Endothelial cell of umbilical vein (primary cell): ENCODE data around the gene ZSCAN25. TPM values are rescaled to one million over a fixed set of nuclear protein-coding genes. Genes with fewer than 3 reads are reported as not detected.

Experiments used
- BruUV-seq: library from RNA; stranded (reverse); fragments of 400-500 nt; replicated peaks from 2 replicates; lab custom pipeline; 2021; lab: Mats Ljungman, UMichigan
- CTCF ChIA-PET: fragments of 300-600, 350-600 bp; sonication (Branson Sonifier 250); formaldehyde crosslinking; loops from one replicate; lab custom pipeline; 2021; ENCODE audit warnings: antibody characterized with exemption, inconsistent platforms; lab: Charles Lee
- POLR2A ChIA-PET: fragments of 300-600, 350-600 bp; sonication (Branson Sonifier 250); formaldehyde crosslinking; loops from one replicate; lab custom pipeline; 2021; ENCODE audit warnings: antibody characterized with exemption, inconsistent platforms; lab: Charles Lee
- DNase-seq: peaks from one replicate; pipeline ENCODE4 v3.0.0-alpha.2; 2011; ENCODE audit warnings: low read depth, low spot score
- FAIRE-seq: peaks from 2 replicates; lab custom pipeline; 2011; peaks lifted over from hg19 to GRCh38; lab: Jason Lieb, UNC
- H2AFZ ChIP-seq: 2 replicates; pipeline ENCODE4 v1.6.0; 2012; ENCODE audit warnings: low read depth, low read length, control low read depth, inconsistent platforms
- H3K27ac ChIP-seq: 2 replicates; pipeline ENCODE4 v1.5.1; 2011; ENCODE audit warnings: low read depth, mild to moderate bottlenecking, control low read depth, low read length, moderate library complexity; ENCODE audit not compliant: insufficient read depth
- H3K27me3 ChIP-seq, 2 experiments: 2 replicates each; pipeline versions ENCODE4 v1.6.0 to v1.6.1; 2011; ENCODE audit warnings: low read length in 2 of 2, mixed read lengths in 1 of 2; ENCODE audit not compliant: control insufficient read depth in 2 of 2, insufficient read depth in 2 of 2
- H3K36me3 ChIP-seq, 2 experiments: 2 replicates in 1 of 2; 3 replicates in 1 of 2; pipeline ENCODE4 v1.5.1; 2011; ENCODE audit warnings: low read length in 2 of 2, mild to moderate bottlenecking in 1 of 2, moderate library complexity in 1 of 2; ENCODE audit not compliant: control insufficient read depth in 2 of 2, insufficient read depth in 2 of 2; ENCODE audit errors: extremely low read depth in 1 of 2
- H3K4me1 ChIP-seq: 3 replicates; pipeline ENCODE4 v1.5.1; 2011; ENCODE audit warnings: mild to moderate bottlenecking, low read length; ENCODE audit not compliant: control insufficient read depth, insufficient read depth; ENCODE audit errors: extremely low read depth
- H3K4me2 ChIP-seq: 2 replicates; pipeline ENCODE4 v1.6.1; 2011; ENCODE audit warnings: low read length, control low read depth, mixed read lengths; ENCODE audit not compliant: insufficient read depth
- H3K4me3 ChIP-seq, 3 experiments: fragments of 200-600 bp in 1 of 3; sonication (generic), shearing (Covaris generic) in 1 of 3; replicated peaks in 1 of 3; 2 replicates each; pipeline ENCODE4 v1.5.1; 2011 to 2016; ENCODE audit warnings: control low read depth in 3 of 3, low read length in 3 of 3, mild to moderate bottlenecking in 2 of 3, inconsistent platforms in 1 of 3, low read depth in 1 of 3, moderate library complexity in 1 of 3; ENCODE audit not compliant: insufficient read depth in 1 of 3
- H3K79me2 ChIP-seq: 2 replicates; pipeline ENCODE4 v1.6.0; 2012; ENCODE audit warnings: low read length, inconsistent platforms; ENCODE audit not compliant: control insufficient read depth, insufficient read depth
- H3K9ac ChIP-seq: replicated peaks from 2 replicates; pipeline ENCODE3; 2011; ENCODE audit warnings: low read length, control low read depth; ENCODE audit not compliant: insufficient read depth; ENCODE audit errors: extremely low read depth
- H3K9me1 ChIP-seq: replicated peaks from 3 replicates; pipeline ENCODE4 v1.6.0; 2011; ENCODE audit warnings: mild to moderate bottlenecking, low read length; ENCODE audit not compliant: control insufficient read depth, insufficient read depth; ENCODE audit errors: extremely low read depth
- H3K9me3 ChIP-seq: replicated peaks from 2 replicates; pipeline ENCODE4 v1.5.1; 2012; ENCODE audit warnings: low read length, inconsistent platforms; ENCODE audit not compliant: control insufficient read depth, insufficient read depth
- H4K20me1 ChIP-seq: replicated peaks from 2 replicates; pipeline ENCODE3; 2011; ENCODE audit warnings: mild to moderate bottlenecking, low read length; ENCODE audit not compliant: control insufficient read depth, insufficient read depth; ENCODE audit errors: extremely low read depth
- CTCF ChIP-seq, 2 donors: IDR thresholded peaks; 1 replicate in 1 of 2; 2 replicates in 1 of 2; pipeline ENCODE4 v1.5.1; 2011; ENCODE audit warnings: low read length in 2 of 2, mild to moderate bottlenecking in 2 of 2, moderate library complexity in 2 of 2, control low read depth in 1 of 2, inconsistent platforms in 1 of 2, low read depth in 1 of 2; ENCODE audit not compliant: insufficient read depth in 1 of 2; ENCODE audit errors: extremely low read depth in 1 of 2
- EZH2 ChIP-seq: IDR thresholded peaks from 2 replicates; pipeline ENCODE4 v1.6.1; 2012; ENCODE audit warnings: borderline replicate concordance, low read depth, mild to moderate bottlenecking, moderate library complexity, low read length, inconsistent platforms; ENCODE audit not compliant: severe bottlenecking
- FOS ChIP-seq: IDR thresholded peaks from 2 replicates; pipeline ENCODE4 v1.6.1; 2011; ENCODE audit warnings: mild to moderate bottlenecking, low read length, moderate library complexity, borderline replicate concordance; ENCODE audit not compliant: insufficient read depth
- GATA2 ChIP-seq: IDR thresholded peaks from 2 replicates; pipeline ENCODE4 v1.7.0; 2011; ENCODE audit warnings: low read depth, mild to moderate bottlenecking, moderate library complexity, mixed read lengths, low read length; ENCODE audit not compliant: insufficient read length, insufficient read depth
- JUN ChIP-seq: IDR thresholded peaks from 2 replicates; pipeline ENCODE4 v1.6.1; 2011; ENCODE audit warnings: borderline replicate concordance, low read depth; ENCODE audit not compliant: insufficient read length, insufficient read depth
- MAX ChIP-seq: IDR thresholded peaks from 2 replicates; pipeline ENCODE4 v1.6.1; 2011; ENCODE audit not compliant: insufficient read depth, insufficient read length
- MYC ChIP-seq: IDR thresholded peaks from one replicate; pipeline ENCODE4 v1.6.1; 2011; ENCODE audit warnings: mild to moderate bottlenecking, low read depth, low read length
- POLR2A ChIP-seq: IDR thresholded peaks from 2 replicates; pipeline ENCODE4 v1.6.1; 2012; ENCODE audit warnings: low read depth, mild to moderate bottlenecking, control low read depth, low read length
- dilution Hi-C: fragments of 300-500 bp; cut with MboI; formaldehyde crosslinking; loops from one replicate; pipeline ENCODE4 v1.15.0; 2019; ENCODE audit warnings: low sequenced_read_pairs; ENCODE audit not compliant: extremely low pct_ligation_motif_present
- intact Hi-C: fragments of 100-400 bp; cut with micrococcal nuclease; formaldehyde crosslinking; loops from one replicate; pipeline ENCODE4 v1.10.0; 2022
- polyA plus RNA-seq, 4 experiments: library from polyadenylated mRNA; depleted of rRNA in 3 of 4; stranded (reverse) in 3 of 4; unstranded in 1 of 4; fragments of >200 nt; gene quantifications; 2 replicates each; pipeline versions ENCODE4 v1.2.1 to v1.2.3, GENCODE V29; 2011 to 2012; ENCODE audit warnings: missing spikeins in 1 of 4
- total RNA-seq: library from RNA; stranded (reverse); gene quantifications from 2 replicates; pipeline ENCODE4 v1.2.3, GENCODE V29; 2021

ZSCAN25 gene
- total and polyA plus RNA-seq, 2 donors (not counting 3 experiments of a cell fraction or from before 2014, with no cell fraction given), result 8.9 to 13.8 TPM

- DNase-seq, result no peak
- no peak overlapping the region for H3K4me2 ChIP-seq
- no peak overlapping the region for H3K9ac ChIP-seq
- H3K9me1 ChIP-seq, result no peaks in the 10 kb centered on the region
- FAIRE-seq, result no peak
- H3K27me3 ChIP-seq, result no peaks in the 10 kb centered on the region
- BruUV-seq, result no TSS peak
- H4K20me1 ChIP-seq, result no peaks in the 10 kb centered on the region
- H3K4me3 ChIP-seq, result no peak overlapping the region
- ChIA-PET CTCF (no interaction called here), POLR2A (no interaction called here)
- no peak overlapping the region for H2AFZ ChIP-seq
- no peaks in the 10 kb centered on the region for H3K4me1 ChIP-seq
- no peaks in the 10 kb centered on the region for H3K36me3 ChIP-seq
- dilution Hi-C loops, result no loop called here
- intact Hi-C loops, result no loop called here
- no peaks in the 10 kb centered on the region for H3K9me3 ChIP-seq
- no peaks in the 10 kb centered on the region for H3K79me2 ChIP-seq
- no peak overlapping the region for H3K27ac ChIP-seq
- TF ChIP-seq MAX (no peak), FOS (peak; percentile 8)
These were observed 62.3 kb downstream of the ZSCAN25 start for GRCh38 chr7:99679032-99679399.

- H4K20me1 ChIP-seq, result no peaks in the 10 kb centered on the region
- no TSS peak for BruUV-seq
- dilution Hi-C loops (no loop called here), intact Hi-C loops (no loop called here)
- no peaks in the 10 kb centered on the region for H3K27me3 ChIP-seq
- H3K27ac ChIP-seq, result no peak within 1 kb of the TSS
- H3K9ac ChIP-seq, result no peak within 1 kb of the TSS
- H3K4me3 ChIP-seq, result no peak within 1 kb of the TSS
- H3K79me2 ChIP-seq, result no peaks in the 10 kb centered on the region
- H3K4me1 ChIP-seq, result no peaks in the 10 kb centered on the region
- POLR2A ChIA-PET, result no interaction called here
- CTCF ChIA-PET, result no interaction called here
- no peak for DNase-seq
- no peaks in the 10 kb centered on the region for H3K36me3 ChIP-seq
- no peaks in the 10 kb centered on the region for H3K9me1 ChIP-seq
- no peaks in the 10 kb centered on the region for H3K9me3 ChIP-seq
- no peak for TF ChIP-seq EZH2
- TF ChIP-seq FOS, result no peak
- no peak for TF ChIP-seq MAX
- no peak for TF ChIP-seq MYC
- no peak for TF ChIP-seq JUN
- no peak for TF ChIP-seq GATA2
- no peak for TF ChIP-seq POLR2A
- no peak for TF ChIP-seq CTCF (IDR thresholded peaks at IDR 0.05; ENCODE audit: extremely low read depth in 1 of 2, insufficient read depth in 1 of 2, low read depth in 1 of 2, low read length in 2 of 2)
- peak; percentile 12 for FAIRE-seq
- no peak within 1 kb of the TSS for H2AFZ ChIP-seq
- H3K4me2 ChIP-seq, result no peak within 1 kb of the TSS
These were observed 62.9 kb downstream of the ZSCAN25 start, which contains the start of gene CYP3A5 for GRCh38 chr7:99679400-99680191. Gene CYP3A5 (minus strand): TSS chr7:99679996. CDS start chr7:99679896, 100 bp downstream.
